ENCODE measurements around the gene ULK4.

The ULK4 gene

DNA sequence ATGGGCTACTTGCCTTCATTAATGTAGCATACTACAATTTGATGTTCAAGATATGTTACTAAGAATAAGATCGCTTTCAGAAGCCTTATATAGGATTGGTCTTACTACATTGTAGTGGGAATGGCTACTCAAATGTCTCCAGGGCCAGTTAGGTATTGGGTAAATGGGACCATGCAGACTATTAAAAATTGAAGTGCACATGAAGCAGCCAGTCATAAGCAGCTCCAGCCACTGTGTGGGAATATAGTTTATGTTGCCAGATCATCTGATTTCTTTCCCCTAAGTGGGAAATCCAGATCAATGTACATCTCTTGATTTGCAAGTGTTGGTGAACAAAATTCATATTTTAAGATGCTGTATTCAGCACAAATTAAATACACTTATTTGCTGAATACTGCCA is 757.5 kb downstream of the ULK4 start:
- DNase-seq: no peak

GRCh38 chr3:41202834-41203345 is 759.0 kb downstream of the ULK4 start:
- DNase-seq: no peak

DNA sequence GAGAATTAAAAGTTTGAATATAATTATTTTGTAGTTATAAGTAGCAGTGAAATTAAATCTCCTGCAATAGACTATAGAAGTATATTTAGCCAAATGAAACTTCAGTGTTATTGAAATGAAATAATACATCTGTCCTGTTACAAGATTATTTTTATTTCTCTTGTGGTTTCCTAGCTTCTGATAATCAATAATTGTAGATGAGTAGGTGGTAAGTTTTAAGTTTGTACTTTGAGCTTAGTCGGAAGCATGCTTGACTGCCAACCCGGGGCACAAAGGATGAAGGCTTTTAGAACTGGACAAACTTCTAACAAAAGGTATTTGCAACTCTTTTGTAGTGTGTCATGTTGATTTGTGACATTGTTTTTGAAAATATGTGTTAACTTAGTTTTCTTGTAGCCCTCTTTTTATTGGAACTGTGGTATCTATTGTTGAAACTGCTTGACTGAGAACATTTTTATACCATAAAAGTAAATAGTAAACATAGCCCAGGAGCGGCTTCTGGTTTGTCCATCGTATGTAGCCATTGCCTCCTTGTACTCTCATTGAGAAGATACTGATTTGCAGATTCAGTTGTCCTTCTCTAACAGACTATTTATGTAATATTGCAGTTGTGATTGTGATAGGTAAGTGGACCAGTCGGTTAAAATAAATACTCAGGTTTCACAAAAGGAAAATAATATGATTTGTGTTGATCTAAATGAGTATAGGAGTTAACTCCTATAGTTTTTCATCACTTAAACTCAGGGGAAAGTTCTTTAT is 759.6 kb downstream of the ULK4 start:
- DNase-seq: no peak

GRCh38 chr3:41200669-41201021 is 761.3 kb downstream of the ULK4 start:
- no peak for DNase-seq

GRCh38 chr3:41199866-41200668 is 761.8 kb downstream of the ULK4 start:
- no peak for DNase-seq

- DNase-seq: no peak
Measured at GRCh38 chr3:41198950-41199865, 762.7 kb downstream of the ULK4 start, which contains the start of gene CTNNB1. Gene CTNNB1 (plus strand): TSS chr3:41199505. CDS start chr3:41224069, 24,564 bp downstream.

DNA sequence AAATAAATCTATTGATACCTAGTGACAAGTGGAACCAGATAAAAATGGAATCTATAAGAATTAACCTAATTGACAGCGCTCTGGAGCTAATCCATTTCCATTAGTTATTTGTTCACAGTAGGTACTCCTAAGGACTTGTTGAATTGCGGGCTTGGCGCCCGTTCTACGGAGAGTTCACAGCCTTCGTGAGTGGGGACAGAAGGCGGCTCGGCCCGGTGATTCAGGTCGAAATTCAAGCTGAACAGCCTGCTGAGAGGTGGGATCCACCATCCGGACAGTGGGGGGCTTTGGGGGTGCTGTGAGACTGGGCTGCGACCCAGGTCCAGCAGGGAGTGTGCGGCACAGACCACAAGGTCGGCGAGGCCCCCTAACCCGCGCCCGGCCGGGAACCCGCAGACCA is 763.4 kb downstream of the ULK4 start:
- no peak for DNase-seq

DNA sequence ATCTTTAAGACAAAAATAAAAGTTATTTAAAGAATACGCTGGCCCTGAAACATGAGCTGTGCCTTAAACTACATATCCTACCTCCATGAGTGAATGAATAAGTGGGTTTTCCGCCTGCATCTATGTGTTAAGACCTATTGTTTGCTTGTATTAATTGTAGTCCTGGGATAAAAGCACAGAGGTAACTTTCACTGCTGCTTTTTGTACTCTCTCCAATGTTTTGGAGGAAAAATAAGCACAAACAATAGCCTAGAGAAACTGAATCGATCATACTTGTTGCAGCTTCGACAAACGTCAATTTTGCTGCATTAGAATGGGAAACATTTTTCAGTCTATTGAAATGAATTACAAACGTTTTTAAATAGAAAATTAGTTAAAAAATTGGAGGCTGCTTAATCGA is 763.9 kb downstream of the ULK4 start:
- DNase-seq: no peak
